Measurements from ENCODE around the gene CCDC146.

GRCh38 chr7:77253151-77253550 lies 130.7 kb downstream of the CCDC146 start:
- TF ChIP-seq FOXM1 (IDR thresholded peaks at IDR 0.05; ENCODE audit: low read depth) (no peak), JUND (IDR thresholded peaks at IDR 0.05) (no peak)
- TF ChIP-seq, protein P1, sequence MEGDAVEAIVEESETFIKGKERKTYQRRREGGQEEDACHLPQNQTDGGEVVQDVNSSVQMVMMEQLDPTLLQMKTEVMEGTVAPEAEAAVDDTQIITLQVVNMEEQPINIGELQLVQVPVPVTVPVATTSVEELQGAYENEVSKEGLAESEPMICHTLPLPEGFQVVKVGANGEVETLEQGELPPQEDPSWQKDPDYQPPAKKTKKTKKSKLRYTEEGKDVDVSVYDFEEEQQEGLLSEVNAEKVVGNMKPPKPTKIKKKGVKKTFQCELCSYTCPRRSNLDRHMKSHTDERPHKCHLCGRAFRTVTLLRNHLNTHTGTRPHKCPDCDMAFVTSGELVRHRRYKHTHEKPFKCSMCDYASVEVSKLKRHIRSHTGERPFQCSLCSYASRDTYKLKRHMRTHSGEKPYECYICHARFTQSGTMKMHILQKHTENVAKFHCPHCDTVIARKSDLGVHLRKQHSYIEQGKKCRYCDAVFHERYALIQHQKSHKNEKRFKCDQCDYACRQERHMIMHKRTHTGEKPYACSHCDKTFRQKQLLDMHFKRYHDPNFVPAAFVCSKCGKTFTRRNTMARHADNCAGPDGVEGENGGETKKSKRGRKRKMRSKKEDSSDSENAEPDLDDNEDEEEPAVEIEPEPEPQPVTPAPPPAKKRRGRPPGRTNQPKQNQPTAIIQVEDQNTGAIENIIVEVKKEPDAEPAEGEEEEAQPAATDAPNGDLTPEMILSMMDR (IDR thresholded peaks at IDR 0.05), result no peak
